HG03095 (cell line): Measurements from ENCODE around the gene SLC37A1.
"Not testable (repeated sequence)": the region's sequence is repeated elsewhere in the genome, so short reads cannot be mapped to it uniquely, and the experiment has no call there.

ENCODE experiments used
- ATAC-seq: cut with Tn5 transposase; IDR thresholded peaks from one replicate; pipeline ENCODE4 v1.9.1; 2021; ENCODE audit warnings: moderate library complexity; ENCODE audit not compliant: unreplicated experiment

The SLC37A1 gene

DNA sequence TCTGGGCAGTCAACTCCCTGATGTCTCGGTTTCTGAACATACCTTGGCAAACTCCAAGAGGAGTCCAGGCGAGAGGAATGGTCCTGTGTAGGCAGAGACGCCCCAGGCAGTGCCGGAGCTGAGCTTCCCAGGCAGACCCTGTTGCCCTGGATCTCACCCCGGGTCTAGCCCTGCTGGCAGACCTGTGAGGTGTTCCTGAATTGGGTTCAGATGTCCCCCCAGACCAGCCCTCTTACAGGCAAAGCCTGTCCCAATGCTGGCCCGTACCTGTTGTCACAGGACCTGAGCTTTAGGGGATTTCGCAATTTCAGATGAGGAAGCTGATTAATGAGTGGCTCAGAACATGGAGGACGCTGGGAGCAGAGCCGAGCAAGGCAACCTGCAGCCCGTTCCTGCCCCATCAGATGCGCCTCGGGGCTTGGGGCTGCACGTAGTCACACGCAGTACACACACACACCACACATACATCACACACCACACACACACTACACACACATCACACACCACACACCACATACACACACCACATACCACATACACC lies 101.2 kb downstream of the SLC37A1 start:
- no peak for ATAC-seq

DNA sequence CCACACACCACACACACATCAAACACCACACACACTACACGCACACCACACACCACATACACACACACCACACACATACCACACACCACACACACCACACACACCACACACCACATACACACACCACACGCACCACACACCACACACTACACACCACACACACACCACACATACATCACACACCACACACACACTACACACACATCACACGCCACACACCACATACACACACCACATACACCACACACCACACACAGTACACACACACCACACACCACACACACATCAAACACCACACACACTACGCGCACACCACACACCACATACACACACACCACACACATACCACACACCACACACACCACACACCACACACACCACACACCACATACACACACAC lies 101.7 kb downstream of the SLC37A1 start:
- not testable (repeated sequence) for ATAC-seq

DNA sequence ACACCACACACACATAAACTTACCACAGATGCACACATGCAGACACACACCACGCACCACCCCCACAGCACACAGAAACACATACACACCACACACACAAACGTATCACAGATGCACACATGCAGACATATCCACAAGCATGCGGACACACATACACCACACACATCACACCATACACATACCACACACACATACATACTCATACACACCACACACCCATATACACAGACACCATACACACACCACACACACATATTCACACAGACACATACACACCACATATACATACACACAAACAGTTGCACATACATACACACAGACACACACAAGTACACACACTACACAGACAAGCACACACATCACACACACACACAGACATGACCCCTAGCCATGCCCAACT lies 102.3 kb downstream of the SLC37A1 start:
- no peak for ATAC-seq

DNA sequence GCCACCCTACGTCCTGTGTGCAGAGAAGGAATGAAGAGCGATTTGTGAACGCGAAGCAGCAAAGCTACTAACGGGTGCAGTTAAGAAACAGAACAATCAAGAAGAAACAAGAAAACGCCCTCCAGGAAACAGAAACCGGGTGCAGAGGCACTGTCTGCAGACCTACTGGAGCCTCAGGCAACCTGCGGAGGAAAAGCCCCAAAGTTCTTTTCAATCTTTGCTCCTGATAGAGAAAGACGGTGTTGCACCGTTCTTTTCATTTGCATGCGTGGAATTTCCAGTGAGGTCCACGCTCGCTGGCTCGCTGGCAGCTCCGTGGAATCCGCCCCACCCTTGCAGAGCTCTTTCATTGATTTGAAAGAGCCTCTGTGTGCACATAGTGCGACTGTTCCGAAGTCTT lies 102.8 kb downstream of the SLC37A1 start:
- no peak for ATAC-seq

DNA sequence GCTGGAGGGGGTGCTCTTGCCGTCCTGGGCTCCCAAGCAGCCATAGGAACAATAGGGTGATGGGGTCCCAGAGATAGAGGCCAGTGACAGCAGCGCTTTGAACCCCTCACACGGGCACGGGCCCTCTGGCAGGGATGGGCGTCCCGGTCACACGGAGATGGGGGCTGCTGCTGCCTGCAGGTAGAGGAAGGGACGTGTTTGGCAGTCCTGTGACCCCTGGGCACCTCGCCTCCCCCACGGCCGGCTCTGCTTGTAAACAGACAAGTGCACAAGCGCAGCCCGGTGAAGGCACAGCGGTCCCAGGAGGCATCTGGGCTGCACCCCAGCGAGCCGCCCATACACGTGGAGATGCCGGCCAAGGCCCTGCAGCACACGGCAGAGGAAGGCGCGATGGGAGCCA lies 103.3 kb downstream of the SLC37A1 start:
- no peak for ATAC-seq

DNA sequence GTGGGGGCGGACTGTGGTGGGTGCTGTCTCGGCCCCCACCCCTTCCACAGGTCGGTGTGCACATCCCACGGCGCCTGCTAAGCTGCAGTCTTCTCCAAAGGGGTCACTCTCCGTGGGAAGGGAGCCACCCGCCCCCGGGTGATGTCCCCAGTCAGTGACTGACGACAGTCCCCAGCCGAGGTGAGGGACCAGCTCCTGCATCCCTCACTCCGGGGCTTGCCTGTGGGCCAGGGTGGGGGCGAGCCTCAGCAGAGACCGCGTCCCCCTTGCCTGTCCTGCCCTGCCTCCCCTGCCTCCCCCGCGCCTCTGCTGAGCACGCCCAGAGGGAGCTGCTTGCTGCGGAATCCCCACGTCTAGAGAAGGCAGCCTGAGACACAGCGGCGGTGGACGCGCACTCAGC lies 103.8 kb downstream of the SLC37A1 start:
- no peak for ATAC-seq

DNA sequence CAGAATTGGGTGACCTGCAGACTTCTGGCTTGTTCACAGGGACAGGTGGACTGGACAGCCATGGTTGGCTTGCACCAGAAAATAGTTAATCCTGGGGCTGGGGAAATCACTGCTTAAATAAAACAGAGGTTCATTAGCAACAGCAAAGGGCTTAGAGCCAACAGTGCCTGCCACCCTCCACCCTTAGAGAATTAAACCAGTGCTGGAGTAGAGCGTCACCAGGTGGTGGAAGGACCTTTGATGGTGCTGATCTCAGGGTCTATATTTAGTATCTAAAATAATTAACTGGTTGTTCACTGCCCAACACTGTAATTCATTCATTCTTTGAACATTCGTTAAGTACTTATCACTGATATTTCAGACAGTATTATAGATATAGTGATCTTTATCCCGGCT lies 105.1 kb downstream of the SLC37A1 start:
- no peak for ATAC-seq

DNA sequence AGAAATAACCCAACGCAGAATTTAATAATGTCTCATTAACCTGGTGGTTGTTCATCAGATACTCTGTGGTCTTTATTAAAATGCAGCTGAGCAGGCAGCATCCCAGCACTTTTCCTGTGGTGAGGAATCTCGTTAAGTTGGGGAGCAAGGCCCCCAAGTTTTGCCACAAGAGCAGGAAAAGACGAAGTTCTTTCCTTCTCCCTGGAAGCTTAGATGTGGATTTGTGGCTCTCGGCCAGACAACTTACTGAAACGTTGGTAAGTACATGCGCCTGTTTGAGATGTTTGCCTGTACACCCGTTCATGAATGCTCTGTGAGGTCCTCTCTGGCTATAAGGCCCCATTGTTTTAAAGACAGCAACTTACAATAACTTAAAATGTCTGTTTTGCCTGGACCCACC lies 105.5 kb downstream of the SLC37A1 start:
- no peak for ATAC-seq

DNA sequence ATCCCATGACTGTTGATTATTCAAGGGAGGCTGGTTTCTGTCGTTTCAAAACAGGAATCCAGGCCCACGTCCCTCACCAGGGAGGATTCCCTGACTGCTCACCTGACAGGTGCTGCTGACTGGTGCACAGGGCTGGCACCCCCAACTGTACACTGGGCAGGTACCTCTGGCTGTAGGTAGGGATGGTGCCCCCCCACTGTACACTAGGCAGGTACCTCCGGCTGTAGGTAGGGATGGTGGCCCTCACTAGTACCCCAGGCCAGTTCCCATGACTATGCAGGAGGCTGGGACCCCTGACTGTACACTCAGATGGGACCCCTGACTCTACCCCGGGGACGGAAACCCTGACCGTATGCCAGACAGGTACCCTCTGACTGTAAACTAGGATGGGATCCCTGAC lies 106.2 kb downstream of the SLC37A1 start:
- ATAC-seq = no peak

DNA sequence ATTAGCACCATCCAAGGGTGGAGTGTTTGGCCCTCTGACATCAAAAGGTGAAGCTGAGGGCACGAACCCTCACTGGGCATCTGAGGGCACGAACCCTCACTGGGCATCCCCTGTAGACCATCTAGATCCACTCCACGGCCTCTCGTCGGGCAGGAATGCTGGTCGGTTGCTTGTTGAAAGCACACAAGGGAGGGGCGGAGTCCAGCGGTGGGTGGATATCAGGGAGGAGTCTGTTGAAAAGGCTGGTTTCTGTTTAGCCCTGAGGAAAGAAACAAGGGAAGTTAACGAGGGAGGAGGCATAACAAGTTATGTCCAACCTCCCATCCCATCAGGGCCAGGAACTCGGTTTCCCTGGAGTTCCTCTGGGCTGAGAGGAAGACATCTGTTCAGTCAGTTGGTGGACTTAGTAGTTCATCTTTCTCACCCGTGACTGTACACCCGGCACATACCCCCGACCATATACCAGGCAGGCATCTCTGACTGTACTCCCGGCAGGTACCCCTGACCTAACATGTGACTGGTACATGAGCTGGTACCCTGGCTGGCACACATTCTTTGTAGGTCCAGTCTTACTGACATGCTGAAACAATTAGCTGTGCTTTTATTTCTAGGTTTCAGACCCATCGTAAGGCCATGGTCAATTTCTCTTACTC lies 107.6 kb downstream of the SLC37A1 start:
- ATAC-seq = no peak

DNA sequence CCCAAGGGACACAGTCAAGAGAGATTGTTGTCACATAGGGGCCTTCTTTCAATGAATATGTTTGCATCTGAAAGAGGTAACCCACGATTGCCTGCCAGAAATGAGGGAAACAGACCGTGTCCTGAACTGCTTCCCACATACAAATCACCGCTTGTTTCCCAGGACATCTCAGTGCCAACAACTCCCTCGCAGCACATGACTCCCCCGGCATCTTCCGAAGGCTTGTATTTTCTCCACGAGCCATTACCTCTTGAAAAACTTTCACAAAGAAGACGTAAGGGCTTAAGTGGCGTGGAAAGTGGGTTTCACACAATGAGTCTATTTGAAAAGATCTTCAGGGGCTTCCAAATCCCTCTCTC lies 108.1 kb downstream of the SLC37A1 start:
- ATAC-seq = no peak

DNA sequence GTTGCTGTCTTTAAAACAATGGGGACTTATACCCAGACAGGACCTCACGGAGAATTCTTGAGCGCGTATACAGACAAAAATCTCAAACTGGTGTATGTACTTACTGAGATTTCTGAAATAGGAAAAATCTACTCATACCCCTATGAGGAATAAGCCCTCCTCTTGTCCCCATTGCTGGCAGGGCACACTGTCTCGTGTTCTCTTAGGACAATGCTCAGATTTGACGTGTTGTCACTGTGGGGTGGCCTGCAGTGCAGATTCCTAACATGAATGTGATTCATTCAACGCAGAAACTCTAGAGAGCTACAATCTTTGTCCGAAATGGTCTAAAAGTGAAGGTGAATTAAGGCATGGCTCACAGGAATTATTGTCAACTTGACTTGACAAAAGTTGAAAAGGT lies 108.6 kb downstream of the SLC37A1 start:
- no peak for ATAC-seq

DNA sequence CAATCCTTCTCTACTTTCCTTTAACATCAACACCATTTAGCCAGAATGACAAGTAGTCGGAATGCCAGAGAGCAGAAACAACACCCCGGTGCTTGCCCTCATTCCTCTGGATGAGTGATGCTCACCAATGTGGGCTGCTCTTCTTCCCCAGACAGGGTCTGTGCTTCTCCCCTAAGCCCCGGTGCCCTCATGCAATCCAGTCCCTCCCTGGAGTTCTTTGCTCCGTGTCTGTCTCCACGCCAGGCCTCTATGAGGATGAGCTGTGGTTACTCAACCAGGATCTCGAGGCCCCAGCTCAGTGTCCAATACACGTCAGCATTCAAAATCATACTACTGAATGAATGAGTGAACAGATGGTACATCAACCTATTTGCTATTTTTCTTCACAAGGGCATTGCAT lies 110.0 kb downstream of the SLC37A1 start:
- no peak for ATAC-seq

DNA sequence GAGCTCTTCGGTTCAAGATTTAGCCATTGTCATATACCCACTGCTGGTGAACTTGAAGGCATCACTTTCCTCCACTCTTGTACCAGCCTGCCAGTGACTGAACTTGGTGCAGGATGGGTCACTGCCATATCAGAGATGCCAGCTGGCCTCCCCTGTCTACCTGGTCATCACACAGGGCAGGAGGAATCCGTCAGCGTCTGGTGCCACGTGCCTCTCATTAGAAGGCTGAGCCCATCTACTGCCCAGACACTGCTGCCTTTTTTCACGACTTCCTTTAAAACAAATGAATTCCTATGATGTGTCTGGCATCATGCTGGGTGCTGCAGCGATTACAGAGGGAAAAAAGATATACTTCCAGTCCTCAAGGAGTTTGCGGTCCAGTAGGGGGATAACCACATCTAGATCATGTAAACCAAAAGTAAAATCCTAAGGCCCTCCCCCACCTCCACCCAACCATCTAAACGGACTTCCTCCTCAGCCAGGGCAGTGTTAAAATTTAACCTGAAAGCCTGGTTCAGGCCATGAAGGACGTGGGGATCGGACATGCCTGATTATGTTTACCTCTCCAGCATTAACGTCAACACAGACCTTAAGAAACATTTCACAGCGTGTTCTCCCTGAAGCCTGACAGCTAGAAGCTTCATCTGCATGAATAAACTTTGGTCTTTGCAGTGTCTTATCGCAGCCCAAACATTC lies 110.6 kb downstream of the SLC37A1 start:
- ATAC-seq = no peak

DNA sequence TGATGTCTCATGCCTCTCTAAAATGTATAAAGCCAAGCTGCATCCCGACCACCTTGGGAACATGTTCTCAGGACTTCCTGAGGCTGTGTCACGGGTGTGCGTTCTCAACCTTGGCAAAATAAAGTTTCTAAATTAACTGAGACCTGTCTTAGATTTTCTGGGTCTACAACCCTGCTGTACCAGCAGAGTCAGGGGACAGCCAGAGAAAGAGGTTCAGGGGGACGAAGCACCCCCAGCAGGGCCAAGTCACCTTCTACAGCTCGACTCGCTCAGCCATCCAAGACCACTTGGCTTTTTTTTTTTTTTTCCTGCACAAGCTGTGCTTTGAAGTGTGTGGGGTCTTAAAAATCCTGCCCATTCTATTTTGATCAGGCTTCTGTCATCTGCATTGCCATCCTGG lies 111.3 kb downstream of the SLC37A1 start:
- ATAC-seq = no peak

DNA sequence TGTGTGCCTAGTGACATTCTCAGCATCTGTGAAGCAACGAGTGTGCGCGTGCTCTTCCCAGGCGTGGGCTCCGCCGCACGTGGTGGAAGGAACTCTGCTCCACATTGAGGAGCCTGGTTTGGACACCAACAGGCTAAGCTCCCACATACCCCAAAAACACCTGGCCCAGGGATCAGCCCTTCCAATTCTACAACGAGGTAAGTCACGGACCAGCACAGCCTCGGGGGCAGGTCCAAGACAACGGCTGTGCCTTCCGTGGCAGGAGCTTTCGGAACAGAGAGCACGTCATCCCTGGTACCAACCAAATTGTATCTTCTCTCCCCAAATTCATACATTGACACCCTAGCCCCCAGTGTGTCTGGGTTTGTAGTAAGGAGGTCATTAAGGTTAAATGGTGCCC lies 112.5 kb downstream of the SLC37A1 start:
- ATAC-seq = no peak

DNA sequence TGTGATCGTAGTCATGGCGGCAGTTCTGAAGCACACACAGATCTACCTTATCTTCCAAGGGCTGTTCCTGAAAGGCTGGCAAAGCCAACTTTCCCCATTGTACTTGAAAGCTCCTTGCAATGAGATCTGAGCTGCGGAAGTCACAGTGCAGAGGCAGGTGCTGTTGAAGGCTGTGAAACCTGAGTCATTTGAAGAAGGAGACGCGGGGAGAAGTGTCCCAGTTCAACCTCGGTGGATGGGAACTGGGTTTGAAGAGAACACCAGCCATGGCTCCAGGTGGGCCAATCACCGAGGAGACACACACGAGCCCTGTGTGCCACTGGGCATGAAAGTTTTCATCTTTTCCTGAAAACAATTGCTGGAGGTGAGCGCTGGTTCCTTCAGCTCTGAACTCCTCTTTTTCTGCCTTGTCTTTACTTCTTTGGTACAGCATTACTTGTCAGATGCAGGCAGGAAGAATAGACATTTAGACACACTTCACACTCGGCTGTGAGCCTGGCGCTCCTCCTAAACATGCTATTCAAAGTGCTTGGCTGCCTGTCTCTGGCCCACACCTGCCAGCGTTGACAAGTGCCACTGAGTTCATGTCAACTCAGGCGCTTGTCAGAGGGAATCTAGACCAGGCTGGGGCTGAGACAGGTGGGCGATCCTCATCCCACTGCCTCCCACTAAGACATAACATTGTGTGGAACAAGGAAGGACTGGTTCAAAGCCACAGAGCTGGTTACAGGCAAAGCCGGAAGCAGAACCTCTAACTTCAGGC lies 114.1 kb downstream of the SLC37A1 start:
- no peak for ATAC-seq

DNA sequence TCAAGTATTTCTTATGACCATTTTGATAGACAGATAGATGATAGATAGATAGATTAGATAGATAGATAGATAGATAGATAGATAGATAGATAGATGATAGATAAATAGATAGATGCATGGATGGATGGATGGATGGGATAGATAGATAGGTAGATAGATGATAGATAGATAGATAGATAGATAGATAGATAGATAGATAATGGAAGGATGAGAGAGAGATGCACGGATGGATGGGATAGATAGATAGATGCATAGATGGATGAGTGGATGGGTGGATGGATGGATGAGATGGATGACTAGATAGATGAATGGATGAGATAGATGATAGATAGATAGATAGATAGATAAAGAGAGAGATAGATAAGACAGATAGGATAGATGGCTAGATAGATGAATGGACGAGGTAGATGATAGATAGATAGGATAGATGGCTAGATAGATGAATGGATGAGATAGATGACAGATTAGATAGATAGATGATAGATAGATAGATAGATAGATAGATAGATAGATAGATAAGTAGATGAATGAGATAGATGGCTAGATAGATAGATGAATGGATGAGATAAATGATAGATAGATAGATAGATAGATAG lies 114.9 kb downstream of the SLC37A1 start:
- ATAC-seq = not testable (repeated sequence)

DNA sequence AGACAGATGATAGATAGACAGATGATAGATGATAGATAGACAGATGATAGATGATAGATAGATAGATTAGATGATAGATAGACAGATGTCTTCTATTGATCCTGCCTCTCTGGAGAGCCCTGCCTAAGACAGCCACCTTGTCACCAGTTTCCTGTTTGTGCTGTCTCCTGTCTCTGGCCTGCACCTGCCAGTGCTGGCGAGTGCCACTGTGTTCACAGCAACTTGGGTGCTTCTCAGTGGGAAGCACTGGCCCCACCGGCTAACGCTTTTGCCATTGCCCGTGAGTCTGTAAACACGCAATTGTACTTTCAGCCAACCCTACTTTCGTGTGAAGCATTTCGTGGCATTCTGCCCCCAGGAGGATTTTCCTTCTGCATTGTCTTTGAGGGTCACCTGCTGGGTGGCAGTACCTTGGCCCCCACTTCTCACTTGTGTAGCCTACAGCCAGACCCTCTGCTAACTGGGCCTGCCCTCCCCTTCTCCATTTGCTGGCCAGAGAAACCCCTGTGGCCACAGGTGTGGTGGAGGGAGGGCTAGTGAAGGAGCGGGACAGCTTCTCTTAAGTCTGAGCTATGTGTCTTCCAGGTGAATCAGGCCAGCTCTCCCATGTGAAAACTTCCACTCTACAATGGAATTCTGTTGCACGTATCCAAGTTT lies 116.4 kb downstream of the SLC37A1 start:
- ATAC-seq = no peak

DNA sequence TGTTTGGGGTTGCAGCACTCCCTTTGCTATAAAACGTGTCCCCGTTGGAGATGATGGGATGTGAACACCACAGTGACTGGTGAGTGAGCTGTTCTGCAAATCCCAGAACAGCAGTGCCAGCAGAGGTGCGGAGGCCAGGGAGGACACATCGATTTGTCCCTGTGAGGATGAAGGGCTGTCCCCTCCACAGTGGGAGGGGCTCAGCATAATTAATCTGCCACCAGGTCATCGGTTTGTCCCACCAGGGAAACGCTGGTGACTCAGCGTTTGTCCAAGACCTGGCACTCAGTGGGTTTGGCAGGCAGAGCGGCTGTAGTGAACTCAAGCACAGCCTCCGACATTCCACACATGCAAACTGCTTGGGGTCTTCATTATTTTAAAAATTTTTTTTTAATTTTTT lies 117.0 kb downstream of the SLC37A1 start:
- ATAC-seq = no peak
